Effector CD4-positive, alpha-beta T cell (primary cell): ENCODE data around the gene UBE2C.

ENCODE experiments used
- DNase-seq: peaks from one replicate; pipeline ENCODE4 v3.0.0-alpha.2; 2020

Gene UBE2C

DNA sequence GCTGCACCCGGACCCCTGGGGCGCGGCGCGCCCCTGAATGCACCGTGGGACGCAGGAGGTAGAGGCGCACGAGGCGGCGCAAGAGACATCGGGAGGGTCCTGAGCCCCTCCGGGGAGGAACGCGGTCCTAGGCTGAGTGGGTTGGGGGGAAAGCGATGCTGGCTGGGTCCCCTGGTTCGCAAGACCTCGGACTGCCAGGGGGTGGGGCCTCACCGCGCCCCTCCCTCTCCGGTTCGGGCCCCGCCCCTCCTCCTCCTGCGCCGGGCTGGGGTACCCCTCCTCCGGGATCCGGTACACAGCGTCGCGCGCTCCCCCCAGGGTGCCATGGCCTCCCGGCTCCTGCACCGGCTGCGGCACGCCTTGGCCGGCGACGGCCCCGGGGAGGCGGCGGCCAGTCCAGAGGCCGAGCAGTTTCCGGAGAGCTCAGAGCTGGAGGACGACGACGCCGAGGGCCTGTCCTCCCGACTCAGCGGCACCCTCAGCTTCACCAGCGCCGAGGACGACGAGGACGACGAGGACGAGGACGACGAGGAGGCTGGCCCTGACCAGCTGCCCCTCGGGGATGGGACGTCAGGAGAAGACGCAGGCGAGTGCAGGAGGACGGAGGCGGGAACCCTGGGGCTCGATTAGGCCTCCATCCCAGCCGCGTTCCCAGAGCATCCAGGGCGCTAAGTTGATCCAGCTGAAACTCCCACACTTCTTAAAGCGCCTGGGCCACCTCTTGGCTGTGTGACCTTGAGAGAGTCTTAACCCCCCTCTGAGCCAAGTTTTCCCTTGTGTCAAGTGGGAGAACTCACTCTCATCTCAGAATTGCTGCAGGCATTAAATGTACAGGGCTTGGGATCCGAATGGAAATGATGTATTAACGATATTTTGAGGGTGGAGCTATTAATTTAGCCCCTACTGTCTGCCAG, 21.7 kb downstream of the UBE2C start:
- no peak for DNase-seq

DNA sequence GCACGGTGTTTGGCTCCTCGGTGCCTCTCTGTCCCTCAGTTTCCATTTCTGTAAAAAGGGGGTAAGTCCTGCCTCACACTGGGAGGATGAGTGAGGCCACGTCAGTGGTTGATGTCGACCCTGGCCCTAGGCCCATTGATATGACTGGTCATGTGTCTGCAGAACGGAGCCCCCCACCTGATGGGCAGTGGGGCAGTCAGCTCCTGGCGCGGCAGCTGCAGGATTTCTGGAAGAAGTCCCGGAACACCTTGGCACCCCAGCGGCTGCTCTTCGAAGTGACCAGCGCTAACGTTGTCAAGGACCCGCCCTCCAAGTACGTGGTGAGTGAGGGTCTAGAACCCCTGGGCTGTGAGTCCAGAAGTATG, 22.3 kb downstream of the UBE2C start:
- no peak for DNase-seq

DNA sequence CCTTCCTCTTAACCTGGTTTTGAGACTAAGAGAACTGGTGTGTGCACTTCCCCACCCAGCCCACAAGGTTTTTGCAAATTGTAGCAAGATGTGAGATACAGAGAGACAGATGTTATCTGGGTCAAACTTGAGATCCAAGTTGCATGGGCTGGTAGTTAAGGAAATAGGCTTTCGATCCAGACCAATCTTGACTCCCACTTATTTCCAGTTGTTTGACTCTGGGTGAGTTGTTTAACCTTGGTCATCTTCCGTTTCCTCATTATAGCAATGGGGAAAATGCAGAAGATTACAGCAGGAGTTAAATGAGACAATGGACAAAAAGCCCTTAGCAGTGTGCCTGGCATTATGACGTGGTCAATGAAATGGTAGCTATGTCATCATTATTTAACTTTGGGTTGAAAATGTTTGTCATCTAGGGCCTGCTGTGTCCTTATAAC, 22.9 kb downstream of the UBE2C start:
- DNase-seq = no peak

DNA sequence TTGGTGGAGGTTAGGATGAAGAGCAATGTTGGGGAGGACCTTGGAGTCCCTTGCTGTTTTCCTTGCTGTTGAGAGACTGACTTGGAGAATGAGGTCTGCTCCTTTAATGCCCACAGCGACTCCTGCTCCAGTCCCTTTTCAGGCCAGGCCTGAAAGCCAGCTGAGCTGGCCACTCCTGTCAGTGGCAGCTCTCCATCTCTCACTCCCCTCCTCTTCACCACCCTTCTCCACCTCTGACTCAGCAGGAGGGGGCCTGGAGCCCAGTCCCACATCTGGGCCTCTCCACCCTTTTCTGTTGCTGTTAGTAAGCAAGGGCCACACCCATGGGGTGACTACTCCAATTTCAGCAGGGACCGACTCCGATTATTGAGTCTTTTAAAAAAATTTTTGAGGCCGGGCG, 23.4 kb downstream of the UBE2C start:
- DNase-seq = no peak

DNA sequence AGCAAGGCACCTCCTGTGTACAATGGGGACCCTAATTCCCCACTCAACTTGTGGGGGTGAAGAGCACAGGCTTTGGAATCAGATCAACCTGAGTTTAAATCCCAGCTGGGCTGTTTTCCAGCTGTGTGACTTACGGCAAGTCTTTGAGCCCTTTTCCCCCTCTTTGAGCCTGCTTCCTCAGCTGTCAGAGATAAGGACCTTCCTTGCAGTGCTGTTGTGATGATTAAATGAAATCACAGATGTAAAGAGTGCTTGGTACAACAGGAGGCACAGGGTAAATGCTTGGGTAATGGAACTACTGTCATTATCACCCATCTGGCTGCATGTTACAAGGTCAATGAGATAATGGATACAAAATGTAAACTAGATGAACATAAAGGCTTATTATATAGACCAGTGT, 24.4 kb downstream of the UBE2C start:
- DNase-seq = no peak

DNA sequence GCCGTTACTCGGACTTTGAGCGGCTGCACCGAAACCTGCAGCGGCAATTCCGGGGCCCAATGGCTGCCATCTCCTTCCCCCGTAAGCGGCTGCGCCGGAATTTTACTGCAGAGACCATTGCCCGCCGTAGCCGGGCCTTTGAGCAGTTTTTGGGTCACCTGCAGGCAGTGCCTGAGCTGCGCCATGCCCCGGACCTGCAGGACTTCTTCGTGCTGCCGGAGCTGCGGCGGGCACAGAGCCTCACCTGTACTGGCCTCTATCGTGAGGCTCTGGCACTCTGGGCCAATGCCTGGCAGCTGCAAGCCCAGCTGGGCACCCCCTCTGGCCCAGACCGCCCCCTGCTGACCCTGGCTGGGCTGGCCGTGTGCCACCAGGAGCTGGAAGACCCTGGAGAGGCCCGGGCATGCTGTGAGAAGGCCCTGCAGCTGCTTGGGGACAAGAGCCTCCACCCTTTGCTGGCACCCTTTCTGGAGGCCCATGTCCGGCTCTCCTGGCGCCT, 28.3 kb downstream of the UBE2C start:
- no peak for DNase-seq

DNA sequence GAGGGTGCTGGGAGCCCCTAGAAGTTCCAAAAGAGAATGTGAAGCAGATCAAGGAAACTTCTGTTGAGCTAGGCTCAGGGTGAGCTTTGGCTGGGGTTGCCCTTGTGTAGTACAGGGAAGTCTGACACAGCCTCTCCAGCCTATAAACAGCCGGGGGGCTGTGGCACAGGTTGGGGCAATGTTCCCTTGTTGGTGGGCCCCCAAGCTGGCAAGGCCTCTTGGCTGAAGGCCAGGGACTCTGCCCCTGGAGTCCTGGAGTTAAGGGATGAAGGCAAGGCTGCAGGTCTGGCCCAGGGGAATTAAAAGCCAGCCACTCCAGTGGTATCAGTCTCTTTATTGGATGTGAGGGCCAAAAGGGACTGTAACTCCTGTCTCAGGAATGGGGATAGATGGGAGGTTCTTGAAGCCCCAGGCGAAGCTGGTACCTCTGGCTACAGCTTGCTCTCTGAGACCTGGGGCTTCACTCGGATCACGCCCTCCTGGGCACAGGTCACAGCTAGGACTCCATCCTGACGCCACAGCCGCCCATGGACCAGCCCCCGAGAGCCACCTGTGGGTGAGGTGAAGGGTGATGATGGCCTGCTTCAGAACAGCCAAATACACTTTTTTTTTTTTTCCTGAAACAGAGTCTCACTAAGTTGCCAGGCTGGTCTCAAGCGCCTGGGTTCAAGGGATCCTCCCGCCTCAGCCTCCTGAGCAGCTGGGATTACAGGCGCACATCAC, 29.1 kb downstream of the UBE2C start:
- DNase-seq = no peak

DNA sequence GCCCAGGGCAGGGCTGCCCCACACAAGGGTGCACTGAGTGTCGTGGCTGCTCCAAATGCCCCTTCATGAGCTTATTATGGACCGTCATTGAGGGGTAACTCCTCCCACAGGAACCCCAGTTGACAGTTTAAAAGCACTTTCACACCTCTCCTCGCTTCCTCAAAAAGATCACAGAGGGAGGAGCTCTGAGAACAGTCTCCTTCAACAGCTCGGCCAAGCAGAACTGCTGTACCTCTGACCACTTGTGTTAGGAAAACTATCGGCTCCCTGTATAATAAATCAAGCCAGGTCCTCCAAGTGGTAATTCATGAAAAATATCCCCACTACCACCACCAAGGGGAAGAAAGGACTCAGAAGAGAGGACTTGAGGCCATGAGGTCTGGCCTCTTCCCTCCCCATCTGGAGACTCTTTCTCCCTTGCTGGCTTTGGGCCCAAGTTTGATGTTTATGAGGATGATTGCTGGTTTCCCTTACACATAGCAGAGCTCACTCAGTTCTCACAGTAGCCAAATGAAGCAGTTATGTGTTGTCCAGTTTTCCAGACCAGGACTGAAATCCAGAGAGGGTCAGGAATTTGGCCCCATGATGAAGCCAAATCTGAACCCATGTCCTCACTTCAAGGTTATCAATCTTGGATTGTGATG, 29.8 kb downstream of the UBE2C start:
- no peak for DNase-seq

DNA sequence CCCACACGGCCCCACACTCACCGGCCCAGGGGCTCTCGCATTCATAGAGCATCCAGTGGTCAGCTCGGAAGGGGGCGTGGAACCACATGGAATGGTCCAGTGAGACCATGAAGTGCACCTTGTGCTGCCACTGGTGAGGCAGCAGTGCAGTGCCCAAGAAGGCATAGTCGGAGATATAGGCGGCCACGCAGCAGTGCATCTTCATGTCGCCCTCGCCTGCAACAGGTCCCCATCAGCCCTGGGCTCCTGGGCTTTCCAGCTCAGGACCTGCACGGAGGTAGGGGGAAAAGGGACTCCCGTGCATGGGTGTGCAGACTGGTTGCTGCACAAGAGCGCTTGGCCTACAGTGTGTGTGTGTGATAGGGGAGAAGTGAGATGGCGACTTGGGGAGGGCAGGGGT, 31.1 kb downstream of the UBE2C start:
- no peak for DNase-seq

DNA sequence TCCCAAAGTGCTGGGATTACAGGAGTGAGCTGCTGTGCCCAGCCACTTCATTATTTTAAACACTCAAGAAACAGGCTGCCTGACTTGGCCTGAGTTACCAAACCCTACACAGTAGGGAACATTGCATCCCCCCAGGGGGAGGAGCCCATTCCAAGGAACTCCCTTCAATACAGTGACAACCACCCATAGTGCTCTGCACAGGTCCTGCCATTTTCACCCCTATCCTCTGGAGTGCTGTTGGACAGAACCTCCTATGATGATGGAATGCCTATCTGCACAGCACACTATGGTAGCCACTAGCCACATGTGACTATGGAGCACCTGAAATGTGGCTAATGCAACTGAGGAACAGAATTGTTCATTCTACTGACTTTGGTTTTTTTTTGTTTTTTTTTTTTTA, 33.0 kb downstream of the UBE2C start:
- DNase-seq = no peak

DNA sequence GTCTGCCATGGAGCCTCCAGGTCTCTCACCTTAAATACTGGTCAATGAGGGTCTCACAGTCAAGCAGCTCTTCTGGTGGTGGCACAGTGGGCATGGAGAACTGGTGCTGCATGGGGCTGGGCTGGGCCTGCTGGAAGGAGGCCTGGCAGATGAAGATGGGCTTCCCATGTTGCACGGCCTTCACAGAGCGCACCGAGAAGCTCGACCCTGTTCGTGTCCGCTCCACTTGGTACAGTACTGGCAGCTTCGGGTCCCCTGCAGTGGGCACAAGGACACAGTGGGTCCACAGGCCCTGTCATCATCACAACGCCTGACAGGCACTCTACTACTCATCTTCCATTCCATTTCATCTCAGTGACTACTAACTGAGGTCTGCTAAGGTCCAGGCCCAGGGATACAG, 36.0 kb downstream of the UBE2C start:
- no peak for DNase-seq

DNA sequence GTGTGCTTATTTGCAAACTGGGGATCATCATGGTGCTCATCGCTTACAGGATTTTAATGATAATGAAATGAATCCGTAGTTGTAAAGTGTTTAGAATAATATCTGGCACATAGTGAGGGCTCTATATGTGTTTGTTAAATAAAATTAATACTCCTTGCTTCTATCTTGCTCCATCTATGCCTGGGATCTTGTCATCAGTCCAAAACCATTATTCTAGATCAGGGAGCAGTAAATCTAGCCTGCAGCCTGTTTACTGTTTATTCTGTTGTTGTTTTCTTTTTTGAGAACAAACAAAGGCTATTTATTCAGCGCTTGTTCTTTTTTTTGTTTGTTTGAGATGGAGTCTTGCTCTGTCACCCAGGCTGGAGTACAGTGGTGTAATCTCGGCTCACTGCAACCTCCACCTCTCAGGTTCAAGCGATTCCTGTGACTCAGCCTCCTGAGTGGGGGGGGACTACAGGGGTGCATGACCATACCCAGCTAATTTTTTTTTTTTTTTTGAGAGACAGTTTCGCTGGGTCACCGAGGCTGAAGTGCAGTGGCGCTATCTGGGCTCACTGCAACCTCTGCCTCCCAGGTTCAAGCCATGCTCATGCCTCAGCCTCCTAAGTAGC, 36.6 kb downstream of the UBE2C start:
- no peak for DNase-seq

DNA sequence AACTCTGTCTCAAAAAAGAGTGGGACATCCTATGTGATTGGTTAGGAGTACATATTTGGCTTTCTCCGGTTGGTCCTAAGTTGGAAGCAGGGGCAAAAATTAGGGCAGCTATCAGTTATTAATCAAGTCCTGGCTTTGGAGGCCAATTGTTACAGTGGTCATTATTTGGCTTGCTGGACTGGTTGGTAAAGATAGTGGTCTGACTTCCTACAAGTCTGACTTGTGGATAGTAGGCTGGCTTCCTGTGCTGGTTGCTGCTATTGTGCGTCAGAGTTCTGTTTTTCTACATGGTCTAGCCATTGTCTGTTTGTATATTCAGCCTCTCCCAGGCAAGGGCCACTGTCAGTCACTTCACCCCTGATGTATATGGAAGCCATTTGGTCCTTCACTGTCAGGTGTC, 37.8 kb downstream of the UBE2C start:
- no peak for DNase-seq

DNA sequence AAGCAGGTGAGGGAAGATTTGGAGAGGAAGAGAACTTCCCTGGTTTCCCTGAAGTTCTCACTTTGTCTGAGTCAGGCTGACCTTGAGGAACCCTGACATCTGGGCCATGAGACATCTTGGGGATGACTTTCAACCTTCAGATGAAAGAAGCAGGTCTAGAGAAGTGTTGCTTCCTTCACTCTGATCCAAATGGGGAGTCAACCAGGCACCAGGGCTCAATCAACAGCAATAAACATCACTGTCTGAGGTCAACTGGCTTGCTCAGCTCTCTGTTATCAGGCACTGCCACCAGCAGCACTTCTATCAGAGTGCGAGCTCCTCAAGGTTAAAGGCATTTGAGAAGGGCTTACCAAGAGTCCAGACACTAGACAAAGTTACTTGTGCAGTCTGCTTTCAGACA, 38.5 kb downstream of the UBE2C start:
- no peak for DNase-seq

DNA sequence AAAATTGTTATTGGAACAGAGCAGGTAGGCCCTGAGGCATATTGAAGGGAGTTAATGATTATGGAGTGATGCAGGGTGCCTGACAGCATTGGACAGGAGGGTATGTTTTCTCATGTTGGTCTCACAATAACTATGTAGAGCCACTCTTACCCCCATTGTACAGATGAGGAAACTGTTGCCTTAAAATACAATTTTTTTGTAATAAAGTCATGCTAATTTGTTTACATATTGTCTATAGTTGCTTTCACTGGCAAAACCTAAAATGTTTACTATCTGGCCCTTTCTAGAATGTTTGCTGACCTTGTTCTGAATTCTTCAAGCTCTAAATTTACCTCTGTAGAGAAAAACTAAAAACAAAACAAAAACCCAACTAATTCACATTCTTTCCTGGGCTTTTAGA, 39.1 kb downstream of the UBE2C start:
- DNase-seq = no peak

DNA sequence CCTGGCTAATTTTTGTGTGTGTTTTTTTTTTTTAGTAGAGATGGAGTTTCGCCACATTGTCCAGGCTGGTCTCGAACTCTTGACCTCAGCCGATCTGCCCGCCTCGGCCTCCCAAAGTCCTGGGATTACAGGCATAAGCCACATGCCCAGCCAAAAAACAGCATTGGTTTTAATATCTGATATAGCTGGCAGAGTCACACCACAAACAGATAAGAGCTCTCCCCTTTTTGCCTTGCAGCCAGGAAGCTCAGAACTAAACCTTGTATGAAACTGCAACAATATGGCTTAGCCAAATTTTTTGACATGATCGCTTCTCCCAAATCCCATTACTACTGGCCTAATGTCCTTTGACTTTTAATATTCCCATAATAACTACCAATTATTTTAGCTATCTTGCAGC, 39.9 kb downstream of the UBE2C start:
- no peak for DNase-seq

DNA sequence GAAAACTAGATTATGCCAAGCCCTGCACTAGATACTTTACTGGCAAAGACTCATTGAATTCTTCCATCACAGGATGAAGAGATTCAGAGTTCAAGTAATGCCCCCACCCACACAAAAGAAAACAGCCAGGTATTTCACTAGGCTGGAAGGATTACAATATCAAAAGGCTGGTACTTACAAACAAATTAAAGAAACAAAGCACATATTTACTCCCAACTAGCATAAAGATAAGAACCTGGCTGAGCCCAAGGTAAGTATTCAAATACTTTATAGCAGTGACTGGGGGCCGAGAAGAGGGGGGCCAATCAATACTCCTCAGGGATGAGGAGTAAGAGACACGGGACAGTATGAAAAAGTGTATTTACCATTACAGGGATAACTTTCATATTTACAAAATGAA, 41.0 kb downstream of the UBE2C start:
- no peak for DNase-seq

DNA sequence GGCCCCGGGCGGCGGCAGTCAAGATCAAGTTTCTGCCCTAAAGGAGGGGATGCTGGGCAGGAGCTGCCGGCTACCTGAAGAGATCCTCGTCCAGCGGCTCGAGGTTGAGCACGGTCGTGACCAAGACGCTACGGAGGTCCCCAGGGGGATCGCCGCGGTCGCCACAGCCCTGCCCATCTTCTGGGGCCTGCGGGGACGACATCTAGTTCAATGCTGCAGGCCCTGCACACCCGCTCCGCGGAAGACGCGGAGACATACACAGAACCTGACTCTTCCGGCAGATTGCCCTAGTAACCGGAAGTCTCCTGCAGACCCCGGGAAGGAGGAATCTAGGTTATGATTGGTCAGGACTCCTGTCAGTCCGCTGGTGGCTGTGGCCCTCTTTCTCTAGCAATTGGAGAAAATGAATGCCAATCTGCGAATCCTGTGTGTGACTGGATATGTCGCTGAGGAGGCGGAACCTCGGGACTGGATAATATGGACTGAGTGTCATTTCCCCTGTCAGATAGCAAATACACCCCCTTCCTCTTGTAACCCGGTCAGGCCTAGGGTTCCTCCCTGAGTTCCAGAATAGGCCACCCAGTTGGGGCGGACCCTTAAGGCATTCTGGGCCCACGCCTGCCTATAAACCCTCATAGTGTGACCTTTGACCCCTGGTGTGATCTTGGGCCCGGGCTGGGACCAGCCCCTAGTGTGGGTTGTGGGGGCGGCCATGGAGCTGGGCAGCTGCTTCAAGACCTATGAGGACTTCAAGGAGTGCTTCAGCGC, 44.9 kb downstream of the UBE2C start, which contains the start of the genes ACOT8 and ZSWIM3:
TSS of gene ACOT8 (minus strand) at position 279 of the 768 bp plus-strand sequence. CDS start at position 202, 77 bp downstream.
TSS of gene ZSWIM3 (plus strand) at position 501 of the 768 bp plus-strand sequence. CDS start at position 713, 212 bp downstream.
- peak; percentile 94 for DNase-seq

DNA sequence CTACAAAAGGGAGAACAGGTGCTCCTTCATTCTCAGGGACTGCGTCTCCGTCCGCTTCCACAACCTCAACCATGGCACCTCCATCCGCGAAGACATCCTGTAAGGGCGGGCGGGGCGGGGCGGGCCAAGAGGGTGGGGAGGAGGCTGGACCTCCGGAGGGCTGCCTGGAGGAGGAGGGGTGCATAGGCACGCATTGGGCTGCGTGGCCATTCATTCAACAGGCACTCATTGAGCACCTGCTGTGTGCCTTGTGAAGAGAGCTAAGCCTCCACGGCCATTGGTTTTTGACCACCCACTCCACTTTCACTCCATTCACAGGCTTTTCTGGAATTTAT, 45.4 kb downstream of the UBE2C start:
- no peak for DNase-seq

DNA sequence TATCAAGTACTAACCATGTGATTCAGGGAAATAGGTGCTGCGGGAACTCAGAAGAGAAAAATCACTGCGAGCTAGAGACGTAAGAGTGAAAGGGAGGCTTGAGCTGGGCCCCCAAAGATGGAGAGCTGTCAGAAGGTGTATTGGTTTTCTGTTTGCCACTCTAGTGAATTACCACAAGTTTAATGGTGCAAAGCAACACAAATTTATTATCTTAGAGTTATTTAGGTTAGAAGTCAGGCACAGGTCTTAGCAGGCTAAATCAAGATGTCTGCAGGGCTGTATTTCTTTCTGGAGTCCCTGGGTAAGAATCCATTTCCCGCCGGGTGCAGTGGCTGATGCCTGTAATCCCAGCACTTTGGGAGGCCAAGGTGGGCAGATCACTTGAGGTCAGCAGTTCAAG, 47.5 kb downstream of the UBE2C start:
- no peak for DNase-seq

DNA sequence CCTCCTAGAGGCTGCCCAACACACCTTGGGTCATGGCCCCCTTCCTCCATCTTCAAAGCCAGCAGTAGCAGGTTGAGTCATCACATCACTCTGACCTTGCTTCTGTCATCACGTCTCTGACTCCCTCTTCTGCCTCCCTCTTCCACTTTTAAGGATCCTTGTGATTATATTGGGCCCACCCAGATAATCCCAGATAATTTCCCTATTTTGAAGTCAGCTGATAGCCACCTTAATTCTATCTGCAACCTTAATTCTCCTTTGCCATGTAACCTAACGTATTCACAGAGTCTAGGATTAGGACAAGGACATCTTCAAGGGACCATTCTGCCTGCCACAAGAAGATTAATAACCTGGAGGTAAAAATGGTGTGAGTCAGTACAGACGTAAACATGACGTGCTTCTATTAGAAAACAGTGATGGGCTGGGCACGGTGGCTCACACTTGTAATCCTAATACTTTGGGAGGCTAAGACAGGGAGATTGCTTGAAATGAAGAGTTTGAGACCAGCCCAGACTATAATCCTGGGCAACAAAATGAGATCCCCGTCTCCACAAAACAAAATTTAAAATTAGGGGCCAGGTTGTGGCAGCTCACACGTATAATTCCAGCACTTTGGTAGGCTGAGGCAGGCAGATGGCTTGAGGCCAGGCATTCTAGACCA, 48.2 kb downstream of the UBE2C start:
- DNase-seq = no peak
